HG03103 (cell line): ENCODE data around the gene NR2E3.

Experiments used
- ATAC-seq: cut with Tn5 transposase; IDR thresholded peaks from one replicate; pipeline ENCODE4 v1.9.1; 2021; ENCODE audit warnings: low read depth; ENCODE audit not compliant: unreplicated experiment

Gene NR2E3

GRCh38 chr15:71790081-71790480 lies 20.3 kb upstream of the NR2E3 start:
- no peak for ATAC-seq

- ATAC-seq, result no peak
Observed at GRCh38 chr15:71791975-71792374, 18.4 kb upstream of the NR2E3 start.

GRCh38 chr15:71792521-71792920 lies 17.8 kb upstream of the NR2E3 start:
- ATAC-seq, result no peak

GRCh38 chr15:71798641-71799040 lies 11.7 kb upstream of the NR2E3 start:
- ATAC-seq, result no peak

- no peak for ATAC-seq
Observed at GRCh38 chr15:71800190-71800589, 10.2 kb upstream of the NR2E3 start.

- ATAC-seq, result no peak
Observed at GRCh38 chr15:71800835-71801745, 9.3 kb upstream of the NR2E3 start.

GRCh38 chr15:71801935-71802655 lies 8.3 kb upstream of the NR2E3 start:
- no peak for ATAC-seq

GRCh38 chr15:71802770-71803169 lies 7.6 kb upstream of the NR2E3 start:
- ATAC-seq, result no peak

GRCh38 chr15:71804226-71804625 lies 6.1 kb upstream of the NR2E3 start:
- ATAC-seq, result no peak

- no peak for ATAC-seq
Observed at GRCh38 chr15:71804695-71805470, 5.5 kb upstream of the NR2E3 start.

- ATAC-seq, result no peak
Observed at GRCh38 chr15:71806452-71806931, 3.9 kb upstream of the NR2E3 start.

- no peak for ATAC-seq
Observed at GRCh38 chr15:71807125-71807629, 3.2 kb upstream of the NR2E3 start.

GRCh38 chr15:71807691-71808091 lies 2.7 kb upstream of the NR2E3 start:
- ATAC-seq, result no peak

- ATAC-seq, result no peak
Observed at GRCh38 chr15:71808311-71809020, 1.9 kb upstream of the NR2E3 start.

GRCh38 chr15:71809346-71809745 lies 1.0 kb upstream of the NR2E3 start:
- no peak for ATAC-seq

- ATAC-seq, result no peak
Observed at GRCh38 chr15:71811036-71811736, 832 bp downstream of the NR2E3 start.

GRCh38 chr15:71811752-71812735 lies 1.7 kb downstream of the NR2E3 start:
- ATAC-seq, result no peak

- ATAC-seq, result no peak
Observed at GRCh38 chr15:71812966-71813722, 2.8 kb downstream of the NR2E3 start.
